WI38 (cell line): Measurements from ENCODE around the gene NRIP1.

Experiments
- H3K4me3 ChIP-seq: 2 replicates; pipeline ENCODE4 v1.5.1; 2011; ENCODE audit warnings: low read depth, mild to moderate bottlenecking, control low read depth, low read length
- CTCF ChIP-seq: IDR thresholded peaks from 2 replicates; pipeline ENCODE4 v1.5.1; 2012; ENCODE audit warnings: low read depth, mild to moderate bottlenecking, control low read depth, low read length

NRIP1 gene

GRCh38 chr21:15018382-15018781 lies 46.4 kb downstream of the NRIP1 start:
- no peak for TF ChIP-seq CTCF
- no peak overlapping the region for H3K4me3 ChIP-seq

DNA sequence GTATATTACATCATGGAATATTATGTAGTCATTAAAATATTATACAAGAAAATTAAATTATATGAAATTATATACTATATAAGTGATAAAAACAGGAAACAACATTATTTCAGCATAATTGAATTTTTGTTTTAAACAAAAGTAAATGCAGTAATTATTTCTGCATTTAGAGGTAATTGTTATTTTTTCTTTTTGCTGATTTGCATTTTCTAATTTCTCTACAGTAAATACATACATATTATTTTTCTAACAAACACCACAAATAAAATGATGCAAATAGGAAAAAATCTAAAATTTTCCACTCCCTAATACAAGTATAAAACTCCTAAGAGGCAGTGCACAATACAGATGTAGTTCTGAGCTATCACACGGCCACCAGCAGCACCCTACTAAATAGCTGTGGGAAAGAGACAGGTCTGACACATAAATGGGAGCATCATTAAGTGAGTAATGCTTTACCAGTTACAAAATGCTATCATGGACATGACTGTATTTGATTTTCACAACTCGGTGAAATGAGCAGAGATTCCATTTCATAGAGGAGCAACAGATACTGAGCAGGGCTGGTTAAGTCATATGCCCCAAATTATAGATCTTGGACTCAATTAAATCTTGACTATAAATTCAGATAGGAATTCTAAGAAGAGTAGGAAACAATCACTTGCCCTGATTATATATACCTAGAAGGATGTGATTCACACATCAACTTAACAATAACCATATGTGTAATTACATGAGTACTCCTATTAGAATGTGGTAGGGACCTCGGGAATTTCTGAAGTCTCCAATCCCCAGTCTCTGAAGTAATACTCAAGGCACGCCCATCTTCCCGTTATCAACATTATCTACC lies 49.0 kb downstream of the NRIP1 start:
- H3K4me3 ChIP-seq, result no peak overlapping the region
- no peak for TF ChIP-seq CTCF

GRCh38 chr21:15014221-15014620 lies 50.6 kb downstream of the NRIP1 start:
- TF ChIP-seq CTCF, result no peak
- H3K4me3 ChIP-seq, result no peak overlapping the region

- no peak for TF ChIP-seq CTCF
These were observed 52.8 kb downstream of the NRIP1 start for GRCh38 chr21:15011967-15012366.

DNA sequence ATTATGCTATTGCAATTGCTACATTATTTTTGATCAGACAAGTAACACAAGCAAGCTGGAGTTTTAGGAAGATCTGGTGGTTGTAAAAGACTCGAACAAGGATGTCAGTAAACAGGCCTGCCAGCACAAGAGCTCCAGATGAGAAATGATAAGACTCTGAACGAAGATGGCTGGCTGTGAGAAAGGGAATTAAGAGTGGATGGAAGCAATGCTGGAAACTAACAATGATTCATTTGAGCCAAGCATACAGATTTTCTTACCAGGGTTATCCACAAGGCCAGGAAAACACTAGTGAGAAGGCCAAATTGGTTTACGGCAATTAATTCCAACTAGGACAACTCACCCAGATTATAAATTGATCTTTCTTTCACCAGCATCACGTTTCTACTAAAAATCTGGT lies 54.2 kb downstream of the NRIP1 start:
- H3K4me3 ChIP-seq, result no peak overlapping the region
- TF ChIP-seq CTCF, result no peak

More at GRCh38 chr21:15011967-15012366, 52.8 kb downstream of the NRIP1 start:
- H3K4me3 ChIP-seq, result no peak overlapping the region

DNA sequence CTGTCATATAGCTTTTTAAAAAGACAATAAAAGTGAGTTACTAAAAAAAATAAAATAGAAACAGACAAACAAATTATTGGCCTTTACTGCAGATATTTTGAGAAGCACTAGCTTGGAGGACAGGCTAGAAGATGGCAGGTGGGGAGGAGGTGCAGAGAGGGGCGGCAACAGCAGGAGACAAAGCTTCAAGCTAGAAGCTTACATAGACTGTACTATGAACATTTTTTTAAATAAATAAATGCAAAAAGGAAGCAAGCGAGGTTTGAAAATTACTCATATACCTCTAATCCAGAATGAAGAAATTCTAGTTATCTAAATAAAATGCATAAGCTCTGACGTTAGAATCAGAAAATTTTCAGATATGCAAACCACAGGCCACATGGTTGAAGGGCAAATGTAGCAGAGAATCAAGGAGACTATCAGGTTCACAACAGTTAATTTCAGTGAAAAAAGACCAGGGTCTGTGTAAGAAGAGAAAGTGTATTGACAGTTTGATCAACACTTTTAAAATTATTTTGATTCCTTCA lies 54.9 kb downstream of the NRIP1 start:
- no peak overlapping the region for H3K4me3 ChIP-seq
- TF ChIP-seq CTCF, result no peak

- TF ChIP-seq CTCF, result no peak
- no peak overlapping the region for H3K4me3 ChIP-seq
These were observed 57.0 kb downstream of the NRIP1 start for GRCh38 chr21:15007716-15008296.
